ENCODE measurements around the gene PDS5B.
"Not testable (repeated sequence)": the region's sequence is repeated elsewhere in the genome, so short reads cannot be mapped to it uniquely, and the experiment has no call there.

PDS5B gene

GRCh38 chr13:32796754-32797153 is 210.5 kb downstream of the PDS5B start:
- no peak for DNase-seq (ENCODE audit: low read depth)

DNA sequence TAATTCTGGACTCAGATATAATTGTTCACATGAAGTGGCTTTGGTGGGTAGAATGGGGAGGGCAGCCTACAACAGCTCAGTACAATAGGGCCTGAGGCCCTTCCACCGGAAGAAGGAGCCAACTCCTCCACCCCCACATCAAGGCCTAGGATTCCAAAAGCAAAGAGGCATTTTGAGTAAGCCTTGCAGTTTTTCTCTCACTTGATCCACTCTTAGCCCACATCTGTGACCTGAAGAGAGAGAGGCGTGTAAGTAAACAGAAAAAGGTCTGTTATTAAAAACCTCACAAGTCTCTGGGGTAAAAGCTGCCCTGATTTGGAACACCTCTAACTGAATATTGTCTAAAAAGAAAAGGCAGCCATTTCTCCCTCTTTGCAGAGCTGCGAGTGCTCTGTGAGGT is 215.9 kb downstream of the PDS5B start:
- DNase-seq (ENCODE audit: low read depth), result no peak

DNA sequence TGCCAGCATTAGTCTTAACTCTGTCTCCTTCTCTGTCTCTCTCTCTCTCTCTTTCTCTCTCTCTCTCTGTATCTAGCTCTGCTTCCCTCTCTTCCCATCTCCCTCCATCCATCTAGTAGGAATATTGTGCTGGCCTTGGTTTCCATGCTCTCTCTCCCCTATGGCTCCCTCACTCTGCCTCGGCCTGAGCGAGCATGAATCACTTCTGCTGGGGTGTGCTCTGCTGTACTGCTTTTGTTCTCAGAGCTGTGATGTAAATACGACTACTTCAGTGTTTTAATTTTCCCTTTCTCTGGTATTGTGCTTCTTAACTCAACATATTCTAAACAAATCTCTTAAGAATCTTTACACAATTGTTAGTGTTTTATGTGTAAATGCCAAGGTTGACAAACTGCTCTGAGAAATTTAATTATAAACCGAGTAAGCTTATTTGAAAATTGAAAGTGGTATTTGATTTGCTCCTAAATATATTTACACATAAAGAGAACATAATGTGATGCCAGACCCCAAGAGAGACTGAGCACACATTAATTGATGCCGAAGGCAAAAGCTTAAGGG is 218.5 kb downstream of the PDS5B start:
- no peak for DNase-seq (ENCODE audit: low read depth)

- no peak for DNase-seq (ENCODE audit: low read depth)
Measured at GRCh38 chr13:32811297-32811800, 225.1 kb downstream of the PDS5B start.

GRCh38 chr13:32821149-32821688 is 235.0 kb downstream of the PDS5B start:
- no peak for DNase-seq (ENCODE audit: low read depth)

DNA sequence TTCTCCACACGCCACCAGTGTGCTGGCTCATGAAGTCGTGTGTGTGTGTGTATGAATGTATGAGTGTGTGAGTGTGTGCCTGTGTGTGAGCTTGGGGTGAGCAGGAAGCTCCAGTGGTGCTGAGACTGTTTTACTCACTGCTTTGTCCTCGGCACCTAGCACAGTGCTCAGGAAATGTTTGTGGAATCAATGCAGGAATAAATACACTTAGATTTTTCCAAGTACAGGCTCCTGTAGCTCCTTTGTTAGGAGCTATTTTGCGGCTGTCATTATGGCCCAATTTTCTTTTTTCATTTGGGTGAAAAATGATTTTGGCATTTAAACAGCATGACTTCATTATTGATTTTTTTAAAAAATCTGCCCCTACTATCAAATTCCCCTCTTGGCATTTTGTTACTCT is 236.5 kb downstream of the PDS5B start:
- DNase-seq (ENCODE audit: low read depth), result no peak

- DNase-seq (ENCODE audit: low read depth), result no peak
Measured at GRCh38 chr13:32823597-32823996, 237.3 kb downstream of the PDS5B start.

DNA sequence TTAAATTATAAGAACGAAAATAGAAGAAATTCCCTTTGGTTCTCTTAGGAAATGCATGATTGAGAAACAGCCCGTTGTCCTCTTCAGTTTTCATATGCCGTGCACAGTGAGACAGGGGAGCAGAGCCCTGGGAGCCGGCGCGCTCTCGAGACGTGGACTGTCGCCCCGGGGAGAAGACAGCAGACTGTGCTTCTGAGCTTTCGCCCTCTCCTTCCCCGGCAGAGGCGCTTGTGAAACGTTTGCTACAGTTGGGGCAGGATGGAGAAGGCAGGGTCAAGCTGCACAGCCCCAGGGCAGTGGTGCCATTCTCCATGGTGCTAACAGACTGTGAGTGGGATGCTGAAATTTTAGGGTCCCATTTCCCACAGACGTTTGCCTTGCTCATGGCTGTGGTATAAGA is 237.8 kb downstream of the PDS5B start:
- no peak for DNase-seq (ENCODE audit: low read depth)

GRCh38 chr13:32824675-32825074 is 238.4 kb downstream of the PDS5B start:
- DNase-seq (ENCODE audit: low read depth), result no peak

- DNase-seq (ENCODE audit: low read depth), result no peak
Measured at GRCh38 chr13:32825481-32825880, 239.2 kb downstream of the PDS5B start.

DNA sequence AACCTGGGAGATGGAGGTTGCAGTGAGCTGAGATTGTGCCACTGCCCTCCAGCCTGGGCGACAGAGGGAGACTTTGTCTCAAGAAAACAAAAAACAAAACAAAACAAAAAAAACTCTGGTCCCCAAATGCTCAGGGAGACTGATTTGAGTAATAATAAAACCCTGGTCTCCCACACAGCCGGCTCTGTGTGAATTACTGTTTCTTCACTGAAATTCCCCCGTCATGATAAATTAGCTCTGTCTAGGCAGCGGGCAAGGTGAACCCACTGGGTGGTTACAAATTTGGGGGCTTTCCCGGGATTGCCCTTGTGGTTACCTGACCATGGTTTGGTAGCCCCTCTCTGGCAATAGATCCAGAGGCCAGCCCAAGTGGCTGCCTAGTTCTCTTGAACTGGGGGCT is 240.1 kb downstream of the PDS5B start:
- not testable (repeated sequence) for DNase-seq (ENCODE audit: low read depth)
